HG02981 (cell line): ENCODE data around the gene SHTN1.

ENCODE experiments used
- ATAC-seq: cut with Tn5 transposase; IDR thresholded peaks from one replicate; pipeline ENCODE4 v1.9.1; 2021; ENCODE audit warnings: mild to moderate bottlenecking, moderate library complexity; ENCODE audit not compliant: unreplicated experiment

Gene SHTN1

GRCh38 chr10:116838143-116838725 lies 166.8 kb downstream of the SHTN1 start:
- ATAC-seq: peak; percentile 77

- no peak for ATAC-seq
These were observed 168.0 kb downstream of the SHTN1 start for GRCh38 chr10:116836902-116837523.

- ATAC-seq: no peak
These were observed 168.9 kb downstream of the SHTN1 start for GRCh38 chr10:116836083-116836482.

- ATAC-seq: no peak
These were observed 169.3 kb downstream of the SHTN1 start for GRCh38 chr10:116835658-116836057.

GRCh38 chr10:116833986-116834985 lies 170.7 kb downstream of the SHTN1 start:
- ATAC-seq: no peak

GRCh38 chr10:116831790-116832189 lies 173.2 kb downstream of the SHTN1 start:
- ATAC-seq: no peak
